A673 (cell line): ENCODE data around the gene ZNF622.

Source experiments
- EZH2 ChIP-seq: fragments of 200-600 bp; sonication (generic); IDR thresholded peaks from 2 replicates; pipeline ENCODE4 v1.6.1; 2017; ENCODE audit warnings: borderline replicate concordance, low read depth, mild to moderate bottlenecking, mixed read lengths, antibody characterized with exemption, low read length; ENCODE audit not compliant: poor library complexity, severe bottlenecking
- TF ChIP-seq, protein P1 (sequence below): fragments of 300-800, 200-600 bp; sonication (generic); conservative IDR thresholded peaks from 2 replicates; pipeline ENCODE4 v1.5.1; 2017; ENCODE audit warnings: low read depth, mild to moderate bottlenecking, antibody characterized with exemption, low read length, moderate library complexity, mixed read lengths

DNA sequence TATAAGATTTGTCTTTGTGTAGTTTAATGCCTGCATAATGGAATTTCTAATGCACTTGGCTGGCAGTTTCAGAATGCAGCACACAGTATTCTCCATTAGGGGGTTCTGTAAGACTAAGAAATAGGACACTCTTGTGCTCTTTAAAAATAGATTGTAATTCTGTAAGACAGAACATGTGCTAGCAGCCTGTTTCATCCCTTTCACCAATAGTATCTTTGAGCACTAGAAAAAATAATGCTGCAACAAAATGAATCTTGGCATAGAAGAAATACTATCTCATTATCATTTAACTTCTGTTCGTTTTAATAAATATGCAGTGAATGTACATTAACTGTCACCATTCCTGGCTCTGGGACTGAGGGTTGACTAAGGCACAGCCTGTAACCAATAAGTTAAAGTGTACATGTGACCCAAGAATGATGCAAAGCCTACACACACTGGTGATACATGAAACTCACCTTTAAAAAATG is 23.8 kb upstream of the ZNF622 start:
- TF ChIP-seq, protein P1, sequence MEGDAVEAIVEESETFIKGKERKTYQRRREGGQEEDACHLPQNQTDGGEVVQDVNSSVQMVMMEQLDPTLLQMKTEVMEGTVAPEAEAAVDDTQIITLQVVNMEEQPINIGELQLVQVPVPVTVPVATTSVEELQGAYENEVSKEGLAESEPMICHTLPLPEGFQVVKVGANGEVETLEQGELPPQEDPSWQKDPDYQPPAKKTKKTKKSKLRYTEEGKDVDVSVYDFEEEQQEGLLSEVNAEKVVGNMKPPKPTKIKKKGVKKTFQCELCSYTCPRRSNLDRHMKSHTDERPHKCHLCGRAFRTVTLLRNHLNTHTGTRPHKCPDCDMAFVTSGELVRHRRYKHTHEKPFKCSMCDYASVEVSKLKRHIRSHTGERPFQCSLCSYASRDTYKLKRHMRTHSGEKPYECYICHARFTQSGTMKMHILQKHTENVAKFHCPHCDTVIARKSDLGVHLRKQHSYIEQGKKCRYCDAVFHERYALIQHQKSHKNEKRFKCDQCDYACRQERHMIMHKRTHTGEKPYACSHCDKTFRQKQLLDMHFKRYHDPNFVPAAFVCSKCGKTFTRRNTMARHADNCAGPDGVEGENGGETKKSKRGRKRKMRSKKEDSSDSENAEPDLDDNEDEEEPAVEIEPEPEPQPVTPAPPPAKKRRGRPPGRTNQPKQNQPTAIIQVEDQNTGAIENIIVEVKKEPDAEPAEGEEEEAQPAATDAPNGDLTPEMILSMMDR = peak; percentile 76
- TF ChIP-seq EZH2 = no peak
